NCI-H2196 treated with DMSO at 0.1 percent for 48 hours (cell line): ENCODE data around the gene CPLX4.
A peak's percentile ranks its signal among the peaks of the same experiment; 100 is the strongest.

ENCODE experiments used
- DNase-seq: peaks from one replicate; lab custom pipeline; 2025; ENCODE audit not compliant: unreplicated experiment; lab: John Stamatoyannopoulos, UW

Gene CPLX4, protein sequence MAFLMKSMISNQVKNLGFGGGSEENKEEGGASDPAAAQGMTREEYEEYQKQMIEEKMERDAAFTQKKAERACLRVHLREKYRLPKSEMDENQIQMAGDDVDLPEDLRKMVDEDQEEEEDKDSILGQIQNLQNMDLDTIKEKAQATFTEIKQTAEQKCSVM

DNA sequence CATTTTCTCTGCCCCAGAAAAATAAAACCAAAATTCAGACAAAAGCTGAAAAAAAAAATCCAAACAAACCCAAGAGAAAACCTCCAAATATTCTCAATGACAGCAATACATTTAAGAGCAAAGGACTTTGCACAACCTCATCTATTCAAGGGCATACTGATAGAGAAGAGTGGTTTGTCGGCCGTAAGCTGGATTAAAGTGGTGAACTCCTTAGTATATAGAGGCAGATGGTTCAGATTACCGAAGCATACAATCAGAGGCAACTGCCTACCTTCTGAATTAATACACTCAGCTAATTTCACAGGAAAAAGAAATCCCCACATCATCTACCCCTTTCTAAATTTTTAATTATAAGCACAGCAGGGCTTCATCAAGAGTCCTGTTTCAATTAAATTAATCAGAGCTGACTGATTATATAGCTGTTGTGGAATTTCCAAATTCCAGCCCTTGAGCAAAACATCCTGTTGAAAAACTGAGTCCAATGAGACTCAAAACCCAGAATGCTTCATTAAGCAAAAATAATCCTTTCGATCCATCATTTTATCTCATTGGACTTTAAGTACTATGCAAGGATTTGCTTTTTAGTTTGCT is at the start of gene CPLX4:
Gene CPLX4 (minus strand): TSS at position 190 of the 591 bp plus-strand sequence. CDS start 187 bp downstream, at position 3.
- DNase-seq, result no peak

DNA sequence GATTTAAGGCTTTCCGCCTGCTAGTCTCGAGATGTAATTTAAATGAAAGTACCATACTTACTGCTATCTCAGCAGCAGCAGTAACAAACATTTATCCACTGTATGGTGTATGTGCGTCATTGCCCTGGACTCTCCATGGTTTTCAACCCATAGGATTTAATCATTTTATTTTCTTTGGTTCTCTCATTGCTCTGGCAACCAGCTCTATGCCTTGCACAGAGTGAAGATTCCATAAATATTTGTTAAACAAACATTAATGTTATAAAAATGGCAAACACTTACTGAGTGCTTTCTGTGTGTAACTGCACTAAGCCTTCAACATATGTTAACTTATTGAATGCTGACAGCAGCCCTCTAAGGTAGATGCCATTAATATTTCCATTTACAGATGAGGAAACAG is 41.9 kb upstream of the CPLX4 start:
- DNase-seq, result no peak

DNA sequence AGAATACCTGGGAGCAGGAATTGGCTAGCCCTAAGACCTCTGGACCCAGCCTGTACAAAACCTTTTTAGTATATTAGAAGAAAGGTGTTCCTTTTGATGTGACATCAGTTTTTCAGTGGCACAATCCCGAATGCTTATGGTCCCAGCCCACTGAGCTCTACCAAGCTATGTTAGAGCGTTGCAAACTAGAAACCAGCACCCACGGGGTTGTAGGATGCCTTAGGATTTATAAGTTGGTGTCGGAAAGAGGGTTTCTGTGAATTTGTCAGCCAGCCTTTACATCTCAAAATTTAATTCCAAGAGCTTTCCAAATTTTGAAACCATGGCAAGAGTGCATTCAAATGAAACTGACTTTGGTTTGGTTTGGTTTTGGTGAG is 41.1 kb upstream of the CPLX4 start:
- no peak for DNase-seq

DNA sequence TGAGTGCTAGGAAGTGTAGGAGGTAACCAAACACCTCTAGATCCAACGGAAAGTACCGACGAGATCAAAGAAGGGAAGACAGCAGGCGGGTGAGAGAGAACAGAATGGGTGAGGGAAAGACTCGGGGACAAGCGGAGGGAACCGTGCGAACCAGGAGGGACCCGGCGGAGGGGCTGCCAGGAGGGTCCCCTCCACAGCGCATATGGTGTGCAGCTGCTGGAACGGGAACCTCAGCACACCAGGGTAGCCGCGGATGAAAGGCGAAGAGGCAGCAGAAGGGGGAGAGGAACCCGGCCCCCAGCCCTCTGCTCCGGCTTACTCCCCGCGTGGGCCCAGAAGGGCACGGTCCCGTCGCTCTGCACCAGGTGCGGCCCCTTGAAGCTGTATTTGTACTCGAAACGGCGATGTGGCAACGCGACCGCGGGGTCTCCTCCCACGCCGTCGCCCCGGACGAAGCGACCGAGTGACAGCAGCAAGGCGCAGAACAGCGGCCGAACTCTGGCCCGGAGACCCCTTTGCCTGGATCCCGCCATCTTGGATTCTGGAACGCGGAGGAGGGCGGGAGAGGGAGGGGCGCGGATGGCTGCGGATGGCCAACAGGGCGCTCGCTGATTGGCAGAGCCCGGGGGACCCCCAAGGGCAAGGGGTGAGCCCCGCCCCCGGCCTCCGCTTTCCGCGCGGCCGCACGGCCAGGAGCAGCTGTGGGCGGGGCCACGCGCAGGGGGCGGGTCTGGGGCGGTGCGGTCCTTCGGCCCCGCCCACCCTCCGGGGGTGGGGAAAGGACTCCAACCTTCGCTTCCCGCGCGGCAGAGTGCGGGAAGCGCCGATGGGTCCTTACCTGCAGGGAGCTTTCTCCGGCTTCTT is 40.5 kb upstream of the CPLX4 start, which contains the start of gene LMAN1:
Gene LMAN1 (minus strand): TSS at position 554 of the 864 bp plus-strand sequence. CDS start 21 bp downstream, at position 533.
- DNase-seq, result peak; percentile 86

DNA sequence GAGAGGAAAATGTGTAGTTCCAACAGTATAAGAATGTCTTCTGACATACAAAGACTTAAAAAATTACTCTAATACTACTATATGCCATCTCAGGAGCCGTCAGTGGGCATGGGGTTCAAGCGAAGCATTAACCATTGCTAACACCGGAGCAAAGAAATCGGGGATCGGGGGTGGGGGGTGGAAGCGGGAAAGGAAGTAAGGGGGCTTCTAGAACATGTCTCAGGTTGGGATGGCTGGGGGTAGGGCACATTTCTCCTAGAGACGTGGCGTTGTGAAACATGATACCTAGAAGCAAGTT is 39.9 kb upstream of the CPLX4 start:
- DNase-seq, result no peak

DNA sequence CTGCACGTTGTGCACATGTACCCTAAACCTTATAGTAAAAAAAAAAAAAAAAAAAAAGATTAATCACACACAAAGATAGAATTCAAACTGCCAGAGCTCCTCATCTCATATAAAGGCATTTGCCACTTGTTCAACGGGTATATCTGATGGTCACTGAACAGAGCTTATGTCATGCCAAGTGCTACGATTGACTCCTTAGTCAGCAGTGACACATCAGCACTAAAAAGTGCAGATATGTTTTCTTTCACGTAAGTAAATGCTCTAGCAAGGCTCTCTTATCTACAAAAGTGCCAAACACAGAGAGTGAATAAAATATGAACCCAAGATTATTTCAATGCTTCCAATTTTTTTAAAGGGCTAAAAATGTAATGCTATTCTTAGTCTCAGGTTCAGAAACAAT is 39.5 kb upstream of the CPLX4 start:
- DNase-seq, result no peak

DNA sequence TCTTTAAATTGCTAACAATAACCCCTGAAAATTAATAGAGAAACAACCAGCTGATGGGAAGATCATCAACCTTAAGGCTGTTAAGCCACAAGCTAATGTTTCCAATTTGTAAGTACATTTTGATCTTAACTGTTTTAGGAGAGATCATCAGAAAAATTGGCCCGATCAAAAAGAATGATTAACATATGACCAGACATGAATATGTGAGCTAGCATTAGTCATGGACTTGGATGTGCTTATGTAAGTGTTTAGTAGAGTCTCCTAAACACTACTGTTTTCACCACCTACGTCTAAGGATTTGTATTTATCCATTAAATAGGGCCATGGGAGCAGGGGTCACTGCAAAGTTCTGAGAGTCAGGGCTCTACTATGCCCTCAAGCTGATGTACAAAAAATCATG is 36.3 kb upstream of the CPLX4 start:
- DNase-seq, result no peak

DNA sequence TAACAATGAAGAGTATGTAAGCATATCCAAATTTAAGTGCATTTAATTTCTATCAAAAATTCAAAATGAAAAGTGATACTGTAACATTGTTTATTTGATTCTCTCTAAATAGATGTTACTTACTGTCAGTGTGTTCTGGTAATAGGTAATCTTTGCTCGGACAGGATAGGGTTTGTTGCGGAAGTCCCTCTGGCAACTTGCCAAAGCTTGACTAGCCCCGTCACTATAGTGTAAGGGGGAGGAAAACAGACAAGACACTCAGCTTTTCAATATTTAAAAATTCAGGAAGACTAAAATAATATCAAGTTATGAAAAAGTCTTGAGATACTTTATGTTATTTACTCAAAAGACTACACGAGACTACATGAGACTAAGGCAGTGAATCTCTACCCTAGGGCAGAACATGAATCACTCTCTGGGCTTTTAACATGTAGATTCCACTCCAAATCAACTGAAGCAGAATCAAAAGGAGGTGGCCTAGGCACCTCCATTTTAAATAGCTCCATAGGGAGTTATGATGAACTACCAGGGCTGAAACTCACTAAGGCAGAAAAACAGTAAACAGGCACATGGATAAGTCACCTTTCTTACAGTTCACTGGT is 34.7 kb upstream of the CPLX4 start:
- no peak for DNase-seq

DNA sequence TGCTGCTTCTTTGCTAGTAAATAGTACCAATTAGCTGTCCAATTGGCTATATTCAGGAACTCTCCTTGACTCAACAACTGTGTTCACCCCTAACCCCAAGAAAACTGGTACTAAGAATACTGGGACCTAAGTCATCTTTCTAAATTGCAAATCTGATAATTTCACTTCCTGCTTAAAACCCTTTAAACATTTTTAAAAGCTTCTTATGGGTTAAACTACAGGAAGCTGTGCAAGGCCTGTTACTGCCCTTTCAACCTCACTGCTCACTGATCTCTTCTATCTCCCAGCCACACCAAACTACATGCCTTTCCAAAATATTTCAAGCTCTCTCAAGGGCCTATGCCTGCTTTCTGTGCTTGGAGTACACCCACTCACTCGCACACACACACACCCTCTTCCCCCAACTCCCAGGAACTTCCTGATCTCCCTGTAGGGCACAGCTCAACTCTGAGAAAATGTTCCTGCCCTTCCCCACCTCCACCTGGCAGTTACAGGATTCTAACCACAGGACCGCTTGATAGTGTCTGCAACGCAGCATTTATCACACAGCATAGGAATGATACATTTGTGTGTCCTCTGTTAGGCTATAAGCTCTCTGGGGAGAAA is 33.9 kb upstream of the CPLX4 start:
- DNase-seq, result no peak

DNA sequence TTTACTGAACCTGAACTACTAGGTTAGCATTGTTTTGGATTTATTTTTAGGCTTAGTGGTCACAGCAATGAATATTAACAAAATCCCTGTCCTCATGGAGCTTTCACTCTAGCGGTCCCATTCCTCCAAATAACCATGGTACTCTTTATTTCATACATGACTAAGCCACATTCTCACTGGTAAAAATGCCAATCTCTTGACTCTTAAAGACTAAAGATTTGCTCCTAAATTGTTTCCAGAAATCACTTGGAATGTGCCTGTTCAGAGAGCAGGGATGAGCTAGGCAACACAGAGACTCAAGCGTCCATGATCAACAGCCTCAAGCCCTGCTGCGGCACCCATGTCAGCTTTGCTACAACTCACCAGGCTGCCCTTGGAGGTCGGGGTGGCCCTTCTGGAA is 27.1 kb upstream of the CPLX4 start:
- DNase-seq, result no peak

DNA sequence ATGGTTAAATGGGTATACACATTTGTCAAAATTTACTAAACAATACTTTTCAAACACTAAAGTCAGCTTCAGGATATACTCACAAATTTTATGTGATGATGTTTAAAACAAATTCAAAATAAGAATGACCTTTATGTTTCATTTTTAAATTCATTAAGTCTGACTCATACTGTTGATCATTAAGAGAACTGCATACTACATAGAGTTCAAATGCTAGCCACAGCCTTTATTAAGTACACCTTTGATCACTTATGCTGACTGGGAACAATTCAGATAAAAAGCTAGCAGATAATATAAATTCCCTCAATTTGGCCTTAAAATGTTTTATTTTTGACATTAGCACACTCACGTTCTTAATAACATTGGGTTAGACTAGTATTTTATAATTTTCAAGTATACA is 26.5 kb upstream of the CPLX4 start:
- no peak for DNase-seq

DNA sequence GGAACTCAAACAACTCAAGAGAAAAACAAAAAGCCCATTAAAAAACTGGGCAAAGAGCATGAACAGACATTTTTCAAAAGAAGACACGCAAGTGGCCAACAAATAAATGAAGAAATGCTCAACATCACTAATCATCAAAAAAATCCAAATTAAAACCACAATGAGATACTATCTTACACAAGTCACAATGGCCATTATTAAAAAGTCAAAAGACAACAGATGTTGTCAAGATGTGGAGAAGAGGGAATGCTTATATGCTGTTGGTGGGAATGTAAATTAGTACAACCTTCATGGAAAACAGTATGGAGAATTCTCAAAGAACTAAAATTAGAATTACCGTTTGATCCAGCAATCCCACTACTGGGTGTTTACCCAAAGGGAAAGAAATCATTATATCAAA is 25.5 kb upstream of the CPLX4 start:
- no peak for DNase-seq

DNA sequence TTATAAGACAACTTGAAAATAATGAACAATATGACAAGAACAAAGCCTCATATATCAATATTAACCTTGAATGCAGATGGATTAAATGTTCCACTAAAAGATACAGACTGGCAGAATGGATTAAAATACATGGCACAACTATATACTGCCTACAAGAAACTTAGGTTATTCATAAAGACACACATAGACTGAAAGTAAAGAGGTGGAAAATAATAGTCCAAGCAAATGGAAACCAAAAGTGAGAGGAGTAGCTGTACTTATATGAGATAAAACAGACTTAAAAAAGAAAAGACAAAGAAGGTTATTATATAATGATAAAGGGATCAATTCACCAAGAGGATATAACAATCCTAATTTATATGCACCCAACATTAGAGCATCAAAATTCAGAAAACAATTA is 22.4 kb upstream of the CPLX4 start:
- no peak for DNase-seq

DNA sequence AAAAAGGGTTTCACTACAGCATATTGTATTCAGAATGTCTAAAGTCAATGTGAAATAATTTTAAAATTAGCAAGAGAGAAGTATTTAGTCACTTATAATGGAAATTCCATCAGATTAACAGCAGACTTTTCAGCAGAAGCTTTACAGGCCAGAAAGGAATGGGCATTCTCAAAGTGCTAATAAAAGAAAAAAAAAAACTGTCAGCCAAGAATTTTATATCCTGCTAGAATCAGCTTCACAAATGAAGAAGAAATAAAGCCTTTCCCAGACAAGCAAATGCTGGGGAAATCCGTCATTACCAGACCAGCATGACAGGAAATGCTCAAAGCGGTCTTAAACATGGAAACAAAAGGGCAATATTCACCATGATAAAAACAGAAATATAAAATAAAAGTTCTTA is 21.9 kb upstream of the CPLX4 start:
- no peak for DNase-seq

DNA sequence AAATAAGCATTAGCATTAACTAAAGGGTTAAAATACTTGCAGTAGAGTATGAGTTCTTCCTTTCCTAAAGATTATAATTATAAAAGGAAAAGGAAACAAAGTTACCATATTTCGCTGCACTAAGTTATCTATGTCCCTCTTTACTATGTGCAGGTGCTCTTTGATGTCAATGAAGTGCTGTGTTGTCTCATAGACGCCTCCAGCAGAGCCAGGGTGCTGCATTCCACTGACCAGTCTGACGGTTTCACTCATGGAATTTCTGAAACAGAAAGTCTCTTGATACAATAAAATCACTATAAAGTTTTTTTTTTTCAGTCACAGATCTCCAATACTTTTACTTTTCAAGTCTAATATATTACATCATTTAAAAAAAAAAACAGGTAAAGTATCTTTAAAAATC is 14.5 kb upstream of the CPLX4 start:
- DNase-seq, result no peak

DNA sequence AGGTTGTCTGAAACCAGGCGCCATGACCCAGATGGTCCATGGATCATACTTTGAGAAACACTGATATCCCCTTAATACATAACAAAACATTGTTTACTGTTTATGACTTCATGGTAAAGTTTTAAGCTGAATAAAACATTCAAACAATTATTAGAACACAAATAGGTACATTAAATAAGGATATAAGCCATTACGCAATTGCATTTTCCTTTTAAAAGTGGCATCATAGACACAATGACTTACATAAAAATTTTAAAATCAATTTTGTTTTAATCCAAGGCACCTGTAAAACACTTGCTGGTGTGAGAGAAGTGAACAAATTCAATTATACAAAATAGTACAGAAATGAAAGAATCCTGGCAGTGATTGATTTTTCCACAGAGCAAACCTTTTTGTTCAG is 10.2 kb upstream of the CPLX4 start:
- no peak for DNase-seq

DNA sequence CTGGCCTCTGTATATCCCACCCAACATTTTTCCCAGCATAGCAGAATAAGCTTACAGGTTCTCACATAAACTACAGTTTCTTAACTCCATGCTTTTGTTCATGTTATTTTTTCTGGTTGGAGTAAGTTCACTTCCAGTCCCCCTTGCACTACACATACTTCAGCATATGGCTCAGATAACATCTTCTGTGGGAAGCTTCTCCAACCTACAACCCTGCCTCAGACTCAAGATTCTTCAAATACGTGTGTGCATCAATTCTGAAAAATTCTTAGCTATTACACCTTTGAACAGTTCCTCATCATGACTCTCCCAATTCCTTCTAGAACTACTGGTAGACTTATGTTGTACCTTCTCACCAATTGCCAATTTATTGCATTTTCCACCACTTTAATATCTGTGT is 7.5 kb upstream of the CPLX4 start:
- no peak for DNase-seq

DNA sequence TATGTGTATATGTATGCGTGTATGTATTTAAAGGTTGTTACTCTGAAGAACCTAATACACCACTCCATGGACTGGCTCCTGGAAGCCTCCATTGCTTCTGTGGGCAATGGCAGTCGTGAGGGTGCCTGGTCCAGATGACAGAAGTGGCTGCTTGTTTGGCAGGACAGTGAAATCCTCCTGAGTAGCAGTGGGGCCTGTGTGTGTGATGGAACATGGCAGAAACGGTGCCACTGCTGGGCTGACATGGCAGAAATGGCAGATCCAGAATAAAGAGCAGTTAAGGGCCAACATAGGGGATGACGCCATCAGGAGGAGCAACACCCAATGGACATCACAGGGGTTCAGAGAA is 6.1 kb upstream of the CPLX4 start:
- DNase-seq, result no peak

DNA sequence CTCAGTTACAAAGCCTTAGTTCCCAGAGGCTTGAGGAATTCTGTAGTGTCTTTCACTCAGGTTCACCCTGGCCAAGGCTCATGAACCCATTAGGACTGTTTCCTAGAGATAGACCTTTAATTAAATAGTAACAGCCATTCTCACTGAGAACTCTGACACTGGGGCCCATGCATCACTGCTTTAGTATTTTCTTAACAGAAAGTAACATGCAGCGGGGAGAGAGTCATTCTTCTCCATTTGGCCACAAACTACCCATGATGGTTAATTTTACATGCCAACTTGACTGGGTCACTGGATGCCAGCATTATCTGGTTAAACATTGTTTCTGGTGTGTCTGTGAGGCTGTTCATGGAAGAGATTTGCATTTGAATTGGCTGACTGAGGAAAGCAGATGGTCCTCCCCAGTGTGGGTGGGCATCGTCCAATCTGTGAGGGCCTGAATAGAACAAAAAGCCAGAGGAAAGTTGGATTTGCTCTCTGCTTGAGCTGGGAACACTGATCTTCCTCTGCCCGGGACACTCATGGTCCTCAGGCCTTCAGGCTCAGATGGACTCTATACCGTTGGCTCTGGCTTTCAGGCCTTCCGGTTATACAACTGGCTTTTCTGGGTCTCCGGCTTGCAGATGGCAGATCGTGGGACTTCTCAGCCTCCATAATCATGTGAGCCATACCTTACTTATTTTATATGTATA is 5.6 kb upstream of the CPLX4 start:
- DNase-seq, result no peak

DNA sequence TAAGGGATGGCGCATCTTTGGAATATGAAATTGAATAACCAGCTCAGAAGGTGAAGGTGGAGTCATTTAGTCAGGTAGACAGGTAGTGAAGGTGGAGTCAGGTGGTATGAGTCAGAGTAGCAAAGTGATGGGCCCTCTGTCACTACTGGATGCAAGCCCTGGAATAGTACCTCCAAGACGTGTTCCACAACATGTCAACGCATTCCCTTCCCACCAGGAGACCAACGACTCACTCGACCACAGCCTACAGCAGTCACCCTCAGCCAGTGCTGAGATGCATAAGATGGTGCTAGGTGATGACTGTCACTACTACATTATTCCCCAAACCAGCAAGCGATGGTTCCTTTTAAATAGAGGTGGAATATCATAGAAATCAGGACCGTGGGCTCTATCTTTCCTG is 6.8 kb downstream of the CPLX4 start:
- no peak for DNase-seq

DNA sequence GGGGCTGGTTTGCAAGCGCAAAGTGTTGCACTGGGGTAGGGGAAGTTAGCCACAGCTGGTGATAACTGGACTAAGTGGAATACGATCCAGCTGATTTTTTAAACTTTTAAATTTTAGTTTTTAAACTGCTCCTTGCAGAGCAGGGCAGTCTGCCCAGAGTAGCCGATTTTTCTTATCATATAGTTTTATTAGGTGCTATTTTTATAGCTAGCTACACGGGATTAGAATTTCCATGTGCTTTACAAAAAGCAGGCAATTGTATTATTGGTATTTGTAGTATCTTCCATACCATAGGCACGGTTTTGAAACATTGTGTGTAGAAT is 9.6 kb downstream of the CPLX4 start:
- no peak for DNase-seq
